K562 (cell line): ENCODE data around the gene KCTD3. TPM values are rescaled to one million over a fixed set of nuclear protein-coding genes. Genes with fewer than 3 reads are reported as not detected.
A peak's percentile ranks its signal among the peaks of the same experiment; 100 is the strongest.

Experiments
- ATAC-seq: fragments of 200-7000 bp; cut with Tn5 transposase; 3 replicates; pipeline ENCODE4 v1.9.1; 2020; ENCODE audit warnings: moderate library complexity
- BruUV-seq: library from RNA; stranded (reverse); fragments of 400-500 nt; replicated peaks from 2 replicates; lab custom pipeline; 2021; lab: Mats Ljungman, UMichigan
- CTCF ChIA-PET: fragments of 300-600 bp; formaldehyde crosslinking; extraction: SDS; loops from one replicate; lab custom pipeline; 2021; ENCODE audit warnings: low intra/inter-chr PET ratio; lab: Yijun Ruan, JAX
- POLR2A ChIA-PET: fragments of 300-600, 350-650 bp; sonication (Branson Sonifier 250); formaldehyde crosslinking; extraction: SDS; loops from one replicate; lab custom pipeline; 2021; ENCODE audit warnings: antibody characterized with exemption, inconsistent platforms; lab: Yijun Ruan, JAX
- DNase-seq, 4 experiments: peaks; one replicate each; pipeline versions ENCODE4 v3.0.0 to v3.0.0-alpha.2; 2011 to 2018; ENCODE audit warnings: low spot score in 3 of 4, mixed read lengths in 3 of 4; ENCODE audit errors: extremely low read depth in 1 of 4
- FAIRE-seq: peaks from 2 replicates; lab custom pipeline; 2011; peaks lifted over from hg19 to GRCh38; lab: Jason Lieb, UNC
- H2AFZ ChIP-seq: 2 replicates; pipeline ENCODE4 v1.6.0; 2011; ENCODE audit warnings: low read depth, low read length, control low read depth, inconsistent platforms
- H3K27ac ChIP-seq: fragments of 200-600 bp; 3 replicates; pipeline ENCODE4 v1.8.0; 2011; ENCODE audit warnings: low read depth, mild to moderate bottlenecking, control low read depth, inconsistent platforms, low read length, moderate library complexity, mixed read lengths; ENCODE audit errors: extremely low read depth
- H3K27me3 ChIP-seq, 2 experiments: fragments of 300-600 bp in 1 of 2; 2 replicates in 1 of 2; 3 replicates in 1 of 2; pipeline versions ENCODE4 v1.6.0 to v1.8.0; 2011; ENCODE audit warnings: inconsistent platforms in 2 of 2, low read length in 2 of 2, mild to moderate bottlenecking in 1 of 2, mixed read lengths in 1 of 2, moderate library complexity in 1 of 2; ENCODE audit not compliant: control insufficient read depth in 2 of 2, insufficient read depth in 2 of 2
- H3K36me3 ChIP-seq: fragments of 300-600 bp; 3 replicates; pipeline ENCODE4 v1.8.0; 2011; ENCODE audit warnings: mild to moderate bottlenecking, low read length, inconsistent platforms; ENCODE audit not compliant: control insufficient read depth, insufficient read depth
- H3K4me1 ChIP-seq, 2 experiments: fragments of 200-600 bp in 1 of 2; replicated peaks in 1 of 2; 2 replicates in 1 of 2; 3 replicates in 1 of 2; pipeline versions ENCODE4 v1.5.1 to v1.8.0; 2011; ENCODE audit warnings: inconsistent platforms in 2 of 2, low read length in 2 of 2, mild to moderate bottlenecking in 1 of 2, mixed read lengths in 1 of 2, moderate library complexity in 1 of 2; ENCODE audit not compliant: control insufficient read depth in 2 of 2, insufficient read depth in 2 of 2
- H3K4me2 ChIP-seq: 2 replicates; pipeline ENCODE4 v1.6.1; 2011; ENCODE audit warnings: low read length, control low read depth, inconsistent platforms, mixed read lengths; ENCODE audit not compliant: insufficient read depth
- H3K4me3 ChIP-seq: fragments of 200-600 bp; sonication (generic), shearing (Covaris generic); 2 replicates; pipeline ENCODE4 v1.5.1; 2016; ENCODE audit warnings: control low read depth, inconsistent platforms
- H3K79me2 ChIP-seq: fragments of 200-600 bp; 3 replicates; pipeline ENCODE4 v1.8.0; 2011; ENCODE audit warnings: low read length, inconsistent platforms; ENCODE audit not compliant: control insufficient read depth, insufficient read depth
- H3K9ac ChIP-seq, 2 experiments: 2 replicates each; pipeline versions ENCODE4 v1.6.0 to v1.6.1; 2011; ENCODE audit warnings: low read depth in 2 of 2, low read length in 2 of 2, control low read depth in 1 of 2, inconsistent platforms in 1 of 2, mild to moderate bottlenecking in 1 of 2, mixed read lengths in 1 of 2; ENCODE audit not compliant: insufficient read depth in 1 of 2
- H3K9me1 ChIP-seq: one replicate; pipeline ENCODE4 v1.6.0; 2011; ENCODE audit warnings: inconsistent platforms, mild to moderate bottlenecking, low read length, moderate library complexity; ENCODE audit not compliant: control insufficient read depth, insufficient read depth
- H3K9me3 ChIP-seq: replicated peaks from 2 replicates; pipeline ENCODE4 v1.5.1; 2011; ENCODE audit warnings: low read depth, low read length, inconsistent platforms; ENCODE audit not compliant: control insufficient read depth, insufficient read depth
- H4K20me1 ChIP-seq: replicated peaks from 2 replicates; pipeline ENCODE4 v1.6.1; 2011; ENCODE audit warnings: low read length, inconsistent platforms, mixed read lengths; ENCODE audit not compliant: control insufficient read depth, insufficient read depth
- PRDM10 ChIP-seq: fragments of 450-650 bp; IDR thresholded peaks from 2 replicates; pipeline ENCODE4 v1.6.1; 2018; ENCODE audit not compliant: partially characterized antibody
- TCF7L2 ChIP-seq: fragments of 150-350 bp; IDR thresholded peaks from 2 replicates; pipeline ENCODE4 v1.6.1; 2016; ENCODE audit warnings: low read depth, mild to moderate bottlenecking, low read length, moderate library complexity
- WGBS: fragments of 100-300 bp; shearing (Covaris generic); methylation state at CpG from one replicate; pipeline ENCODE4 v1.1.6; 2016; ENCODE audit warnings: low coverage, mixed read lengths; ENCODE audit not compliant: insufficient coverage; ENCODE audit errors: missing lambda C conversion rate; 5-methylcytosine and 5-hydroxymethylcytosine counted together
- in situ Hi-C: fragments of 300-500 bp; cut with MboI; formaldehyde crosslinking; loops from 4 replicates; pipeline ENCODE4 v1.15.0; 2018; ENCODE audit warnings: inconsistent platforms, mixed read lengths
- intact Hi-C: fragments of 100-400 bp; cut with micrococcal nuclease; formaldehyde crosslinking; loops from 2 replicates; pipeline ENCODE4 v1.14.2; 2022
- polyA plus RNA-seq, 8 experiments: library from polyadenylated mRNA; depleted of rRNA in 4 of 8; stranded (reverse) in 5 of 8; unstranded in 3 of 8; fragments of >200 nt; fragmentation: Nextera tagmentation in 2 of 8; fragmentation: Illumina TruSeq in 1 of 8; extraction: Ambion mirVana in 2 of 8; extraction: Trizol in 1 of 8; gene quantifications; 2 replicates each; pipeline versions ENCODE4 v1.2.1 to v1.2.3, GENCODE V29; 2011 to 2014; ENCODE audit warnings: inconsistent platforms in 1 of 8, missing spikeins in 1 of 8
- total RNA-seq, 7 experiments: library from RNA; depleted of rRNA in 6 of 7; stranded (reverse); fragments of >200 nt in 6 of 7; fragmentation: Illumina TruSeq in 2 of 7; extraction: Trizol in 2 of 7; gene quantifications; 2 replicates each; pipeline versions ENCODE4 v1.2.1 to v1.2.3, GENCODE V29; 2011 to 2021; ENCODE audit warnings: low replicate concordance in 1 of 7
- TF ChIP-seq, protein P1 (sequence below): sonication (generic); IDR thresholded peaks from 2 replicates; pipeline ENCODE4 v1.6.1; 2016
- TF ChIP-seq, protein P2 (sequence below), 2 experiments: fragments of 250-450 bp in 1 of 2; fragments of 450-650 bp in 1 of 2; sonication (Bioruptor Pico) in 1 of 2; IDR thresholded peaks; 2 replicates each; pipeline versions ENCODE4 v1.6.1 to v1.8.0; 2016 to 2021; ENCODE audit warnings: mild to moderate bottlenecking in 2 of 2, moderate library complexity in 2 of 2, missing compliant biosample characterization in 1 of 2, missing genetic modification characterization in 1 of 2

KCTD3 gene
- total and polyA plus RNA-seq, 9 of the 15 experiments (the other 6 are each of a cell fraction or from before 2014, with no cell fraction given): 12.8 to 77.1 (median 44.3) TPM

DNA sequence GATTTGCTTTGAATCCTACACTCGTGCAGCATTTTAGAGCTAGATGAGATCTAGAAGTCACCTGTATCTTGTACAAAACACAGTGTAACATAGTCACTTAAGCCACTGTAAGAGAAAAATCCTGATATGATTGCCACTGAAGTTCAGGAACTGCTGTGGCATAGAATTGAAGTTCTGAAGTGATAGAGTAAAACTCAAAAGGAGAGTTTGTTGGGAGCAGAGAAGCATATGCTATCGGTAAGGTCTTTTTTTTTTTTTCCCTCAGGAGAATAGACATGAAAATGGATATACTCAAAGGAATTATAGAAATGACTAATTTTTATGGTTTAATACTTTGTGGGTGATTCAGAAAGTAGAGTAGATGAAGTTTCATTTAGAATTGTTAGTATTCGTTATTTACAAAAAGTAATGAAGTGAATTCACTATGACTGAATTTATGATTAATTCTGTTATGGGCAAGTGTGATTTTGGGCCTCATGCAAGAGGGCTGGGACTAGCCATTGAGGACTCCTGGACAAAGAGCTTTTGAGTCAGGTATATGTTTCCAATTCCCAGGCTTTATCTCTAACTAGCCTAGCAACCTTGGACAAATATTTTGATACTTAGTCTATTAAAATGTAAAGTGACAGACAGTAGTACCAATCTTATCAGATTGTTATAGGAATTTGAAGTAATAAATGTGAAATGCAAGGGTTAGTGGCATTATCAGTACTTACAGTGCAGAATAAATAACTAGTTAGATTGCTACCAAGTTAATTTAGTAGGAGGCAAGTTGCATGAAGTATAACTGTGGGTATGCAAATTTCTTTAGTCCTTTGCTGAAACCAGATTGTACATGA lies 3.1 kb downstream of the KCTD3 start:
- ChIA-PET POLR2A (interaction anchor here (0.8 kb wide), 1 partner anchor 19 kb away, joined by 4 read pairs; no protein-coding TSS in a partner anchor), CTCF (no interaction called here)
- Histone ChIP-seq H3K9me3 (no peaks in the 10 kb centered on the region), H3K9ac (peak overlapping the region in 1 of 2 experiments; percentile 83; a peak in 2 of 4 replicates), H2AFZ (peak overlapping the region; percentile 56), H3K4me2 (peak overlapping the region; percentile 99), H3K27me3 (no peaks in the 10 kb centered on the region), H3K27ac (peak overlapping the region; percentile 82), H3K4me3 (peak overlapping the region; percentile 84), H3K9me1 (no peaks in the 10 kb centered on the region), H3K4me1 (peaks cover 13 to 19% of the 10 kb centered on the region in 2 experiments; a peak in 3 of 5 replicates), H3K79me2 (peaks cover 84% of the 10 kb centered on the region), H3K36me3 (peaks cover 7% of the 10 kb centered on the region; the same call in 2 of the 3 replicates), H4K20me1 (no peaks in the 10 kb centered on the region)
- BruUV-seq: no TSS peak
- peak in 1 of 4 experiments; percentile 24 for DNase-seq
- in situ Hi-C loops (no loop called here), intact Hi-C loops (loop anchor here (2.0 to 5.0 kb wide), 2 partner anchors 27 to 1288 kb away; partner anchors contain the start of gene SMYD2)
- ATAC-seq: peak; percentile 4
- 7% methylated on average over 3 of the region's 3 CpGs for WGBS
- no peak for FAIRE-seq
- no peak for TF ChIP-seq TCF7L2
- TF ChIP-seq, protein P1, sequence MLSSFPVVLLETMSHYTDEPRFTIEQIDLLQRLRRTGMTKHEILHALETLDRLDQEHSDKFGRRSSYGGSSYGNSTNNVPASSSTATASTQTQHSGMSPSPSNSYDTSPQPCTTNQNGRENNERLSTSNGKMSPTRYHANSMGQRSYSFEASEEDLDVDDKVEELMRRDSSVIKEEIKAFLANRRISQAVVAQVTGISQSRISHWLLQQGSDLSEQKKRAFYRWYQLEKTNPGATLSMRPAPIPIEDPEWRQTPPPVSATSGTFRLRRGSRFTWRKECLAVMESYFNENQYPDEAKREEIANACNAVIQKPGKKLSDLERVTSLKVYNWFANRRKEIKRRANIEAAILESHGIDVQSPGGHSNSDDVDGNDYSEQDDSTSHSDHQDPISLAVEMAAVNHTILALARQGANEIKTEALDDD: peak; percentile 73
- peak; percentile 14 for TF ChIP-seq PRDM10
- TF ChIP-seq, protein P2, sequence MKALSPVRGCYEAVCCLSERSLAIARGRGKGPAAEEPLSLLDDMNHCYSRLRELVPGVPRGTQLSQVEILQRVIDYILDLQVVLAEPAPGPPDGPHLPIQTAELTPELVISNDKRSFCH (CRISPR knock-in tag; IDR thresholded peaks at IDR 0.05): no peak
- TF ChIP-seq, protein P2 (tag; IDR thresholded peaks at IDR 0.05): 0 out of 2 replicates have a peak, but pooled peaks have one; percentile 24
